22Rv1 (cell line): ENCODE measurements around the gene PPP1R13B.

Experiments
- H3K27ac ChIP-seq: fragments of 450-650 bp; 2 replicates; pipeline ENCODE4 v1.5.1; 2017
- ZFX ChIP-seq: fragments of 450-650 bp; IDR thresholded peaks from 2 replicates; pipeline ENCODE4 v1.6.1; 2017; ENCODE audit warnings: antibody characterized with exemption, borderline replicate concordance
- TF ChIP-seq, protein P1 (sequence below): fragments of 450-650 bp; IDR thresholded peaks from 2 replicates; pipeline ENCODE4 v1.5.1; 2017; ENCODE audit warnings: mild to moderate bottlenecking

The PPP1R13B gene

DNA sequence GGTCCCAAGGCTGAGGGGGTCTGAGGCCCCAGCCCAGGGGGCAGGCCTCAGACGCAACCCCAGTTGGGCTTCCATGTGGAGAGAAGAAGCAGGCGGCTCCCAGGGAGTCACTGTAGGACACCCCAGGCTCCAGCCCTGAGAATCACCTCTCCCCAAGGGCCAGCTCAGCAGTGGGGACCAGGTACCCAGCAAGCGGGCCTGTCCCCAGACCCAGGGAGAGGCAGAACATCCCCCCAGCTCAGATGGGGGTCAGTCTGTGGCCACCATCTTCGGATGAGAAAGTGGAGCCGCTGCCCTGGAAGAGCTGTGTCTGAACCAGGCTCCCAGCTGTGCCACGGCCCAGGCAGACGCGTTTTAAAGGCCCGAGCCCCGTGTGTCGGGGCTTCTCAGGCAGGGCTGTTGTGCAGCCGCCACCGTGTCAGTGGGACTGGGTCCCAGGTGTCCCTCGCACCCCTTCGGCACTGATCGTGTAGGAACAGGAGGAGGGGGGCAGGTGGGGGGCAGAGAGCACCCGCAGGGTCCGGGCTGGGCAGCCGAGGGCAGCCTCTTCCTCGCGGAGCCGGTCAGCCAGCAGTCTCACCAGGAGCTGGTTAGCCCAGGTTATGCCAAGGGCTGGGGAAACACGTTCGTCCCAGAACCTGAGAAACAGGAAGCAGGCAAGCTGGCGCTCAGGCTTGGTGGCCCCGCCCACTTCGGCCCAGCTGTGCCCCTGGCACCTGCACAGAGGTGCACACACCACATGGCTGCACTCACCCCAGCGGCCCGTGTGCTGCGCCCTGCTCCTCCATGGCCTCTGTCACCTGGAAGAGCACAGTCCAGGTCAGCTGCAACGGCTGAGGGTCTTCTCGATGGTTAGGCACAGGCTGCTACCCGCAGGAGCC is 148.8 kb downstream of the PPP1R13B start:
- peak overlapping the region; percentile 66 for H3K27ac ChIP-seq
- no peak for TF ChIP-seq ZFX
- TF ChIP-seq, protein P1, sequence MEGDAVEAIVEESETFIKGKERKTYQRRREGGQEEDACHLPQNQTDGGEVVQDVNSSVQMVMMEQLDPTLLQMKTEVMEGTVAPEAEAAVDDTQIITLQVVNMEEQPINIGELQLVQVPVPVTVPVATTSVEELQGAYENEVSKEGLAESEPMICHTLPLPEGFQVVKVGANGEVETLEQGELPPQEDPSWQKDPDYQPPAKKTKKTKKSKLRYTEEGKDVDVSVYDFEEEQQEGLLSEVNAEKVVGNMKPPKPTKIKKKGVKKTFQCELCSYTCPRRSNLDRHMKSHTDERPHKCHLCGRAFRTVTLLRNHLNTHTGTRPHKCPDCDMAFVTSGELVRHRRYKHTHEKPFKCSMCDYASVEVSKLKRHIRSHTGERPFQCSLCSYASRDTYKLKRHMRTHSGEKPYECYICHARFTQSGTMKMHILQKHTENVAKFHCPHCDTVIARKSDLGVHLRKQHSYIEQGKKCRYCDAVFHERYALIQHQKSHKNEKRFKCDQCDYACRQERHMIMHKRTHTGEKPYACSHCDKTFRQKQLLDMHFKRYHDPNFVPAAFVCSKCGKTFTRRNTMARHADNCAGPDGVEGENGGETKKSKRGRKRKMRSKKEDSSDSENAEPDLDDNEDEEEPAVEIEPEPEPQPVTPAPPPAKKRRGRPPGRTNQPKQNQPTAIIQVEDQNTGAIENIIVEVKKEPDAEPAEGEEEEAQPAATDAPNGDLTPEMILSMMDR = no peak

- H3K27ac ChIP-seq = peak overlapping the region; percentile 66
- no peak for TF ChIP-seq ZFX
- TF ChIP-seq, protein P1 = no peak
These were observed 149.6 kb downstream of the PPP1R13B start for GRCh38 chr14:103697603-103698379.

DNA sequence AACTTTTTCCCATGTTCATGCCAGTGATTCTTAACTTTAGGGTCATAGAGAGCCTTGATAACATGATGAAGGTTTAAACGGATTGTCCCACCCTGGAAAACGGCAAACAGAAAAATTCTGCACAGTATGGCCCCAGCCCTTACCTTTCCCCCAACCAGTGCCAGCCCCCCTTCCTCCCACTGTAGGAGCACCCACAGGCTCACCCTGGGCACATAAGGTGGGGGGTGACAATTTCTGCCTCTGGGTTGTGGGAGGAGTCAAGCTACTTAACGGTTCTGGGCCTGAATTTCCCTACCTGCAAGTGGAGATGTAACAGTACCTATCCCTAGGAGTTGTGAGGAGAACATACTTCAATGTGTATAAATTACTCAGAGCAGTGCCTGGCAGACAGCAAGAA is 150.2 kb downstream of the PPP1R13B start:
- H3K27ac ChIP-seq = peak overlapping the region; percentile 66; the same call in 1 of the 2 replicates
- no peak for TF ChIP-seq ZFX
- TF ChIP-seq, protein P1 = no peak

DNA sequence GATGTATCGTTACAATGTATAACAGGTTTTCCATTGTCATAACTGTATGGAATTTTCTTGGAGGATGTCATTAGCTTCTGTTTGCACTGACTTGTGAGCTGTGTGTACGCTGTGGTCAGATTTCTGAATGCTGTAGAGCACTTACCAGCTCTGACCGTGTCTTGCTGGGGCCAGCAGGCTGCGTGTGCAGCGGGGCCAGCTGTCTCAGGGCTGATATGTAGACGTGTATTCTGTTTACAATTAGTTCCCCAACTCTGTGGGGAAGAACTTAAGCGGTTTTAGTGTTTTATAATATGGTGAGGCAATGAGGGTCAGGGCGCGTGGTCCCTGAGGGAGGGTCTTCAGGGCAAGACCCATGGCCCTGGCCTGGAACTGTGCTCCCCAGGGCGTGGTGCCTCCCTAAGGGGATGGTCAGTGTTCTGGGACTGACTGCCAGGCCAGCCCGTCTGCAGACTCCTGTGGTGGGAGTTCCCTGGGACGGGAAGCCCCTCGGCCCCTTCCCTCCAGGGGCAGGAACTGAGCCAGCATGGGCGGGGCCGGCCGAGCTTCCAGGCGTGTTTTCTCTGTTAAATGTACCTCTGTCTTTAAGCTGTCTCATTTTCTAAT is 150.8 kb downstream of the PPP1R13B start:
- TF ChIP-seq, protein P1 = no peak
- no peak for TF ChIP-seq ZFX
- H3K27ac ChIP-seq = no peak overlapping the region; the same call in 1 of the 2 replicates

DNA sequence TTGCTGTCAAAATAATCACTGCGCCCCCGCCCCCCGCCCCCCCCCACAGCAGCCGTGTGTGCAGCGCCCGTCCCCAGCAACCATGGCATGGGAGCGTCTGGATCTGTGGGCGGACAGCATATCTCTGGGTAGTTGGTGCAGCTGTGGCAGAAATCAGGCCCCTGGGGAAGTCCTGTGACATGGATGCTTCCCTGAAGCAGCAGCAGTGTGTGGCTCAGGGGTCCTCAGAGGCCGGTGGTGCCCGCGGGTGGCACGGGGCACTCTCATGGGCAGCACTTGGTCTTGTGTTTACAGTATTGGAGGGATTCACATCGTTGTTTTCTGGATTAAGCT is 151.3 kb downstream of the PPP1R13B start:
- TF ChIP-seq, protein P1 = no peak
- no peak for TF ChIP-seq ZFX
- no peak overlapping the region; the same call in 1 of the 2 replicates for H3K27ac ChIP-seq

DNA sequence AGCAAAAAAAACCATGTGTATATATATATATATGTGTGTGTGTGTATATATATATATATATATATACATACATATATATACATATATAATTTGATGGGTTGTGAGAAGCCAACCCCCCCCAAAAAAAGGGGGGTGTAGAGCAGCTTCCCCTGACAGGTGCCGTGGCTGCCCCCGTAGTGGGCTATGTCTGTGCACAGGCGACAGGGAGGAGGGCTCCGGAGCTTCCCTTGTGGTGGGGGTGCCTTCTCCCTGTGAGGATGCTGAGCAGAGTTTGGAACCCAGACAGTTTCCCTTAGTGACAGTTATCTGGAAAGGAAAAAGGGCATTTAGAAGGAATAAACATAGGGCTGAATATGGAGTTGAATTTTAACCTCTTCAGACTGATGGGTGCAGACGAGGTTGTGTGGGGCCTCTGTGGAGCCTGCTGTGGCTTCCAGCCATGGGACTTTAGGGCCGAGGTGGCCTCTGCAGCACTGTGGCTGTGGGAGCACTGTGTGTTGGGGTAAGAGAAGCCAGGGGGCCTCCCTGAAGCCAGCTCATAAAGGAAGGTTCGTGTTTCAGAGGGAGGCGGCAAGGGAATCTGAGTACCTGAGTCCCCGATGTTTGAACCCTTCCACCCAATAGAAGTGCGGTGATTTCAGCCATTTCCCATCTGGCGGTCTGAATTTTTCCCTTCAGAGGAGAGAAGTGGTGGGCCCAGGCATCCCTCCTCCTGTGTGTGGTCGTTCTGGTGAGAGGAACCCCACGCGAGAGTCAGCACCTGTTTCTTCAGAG is 151.9 kb downstream of the PPP1R13B start:
- no peak overlapping the region for H3K27ac ChIP-seq
- no peak for TF ChIP-seq ZFX
- TF ChIP-seq, protein P1 = no peak
